ENCODE measurements around the gene MYL11.
A peak's percentile ranks its signal among the peaks of the same experiment; 100 is the strongest.

The MYL11 gene

DNA sequence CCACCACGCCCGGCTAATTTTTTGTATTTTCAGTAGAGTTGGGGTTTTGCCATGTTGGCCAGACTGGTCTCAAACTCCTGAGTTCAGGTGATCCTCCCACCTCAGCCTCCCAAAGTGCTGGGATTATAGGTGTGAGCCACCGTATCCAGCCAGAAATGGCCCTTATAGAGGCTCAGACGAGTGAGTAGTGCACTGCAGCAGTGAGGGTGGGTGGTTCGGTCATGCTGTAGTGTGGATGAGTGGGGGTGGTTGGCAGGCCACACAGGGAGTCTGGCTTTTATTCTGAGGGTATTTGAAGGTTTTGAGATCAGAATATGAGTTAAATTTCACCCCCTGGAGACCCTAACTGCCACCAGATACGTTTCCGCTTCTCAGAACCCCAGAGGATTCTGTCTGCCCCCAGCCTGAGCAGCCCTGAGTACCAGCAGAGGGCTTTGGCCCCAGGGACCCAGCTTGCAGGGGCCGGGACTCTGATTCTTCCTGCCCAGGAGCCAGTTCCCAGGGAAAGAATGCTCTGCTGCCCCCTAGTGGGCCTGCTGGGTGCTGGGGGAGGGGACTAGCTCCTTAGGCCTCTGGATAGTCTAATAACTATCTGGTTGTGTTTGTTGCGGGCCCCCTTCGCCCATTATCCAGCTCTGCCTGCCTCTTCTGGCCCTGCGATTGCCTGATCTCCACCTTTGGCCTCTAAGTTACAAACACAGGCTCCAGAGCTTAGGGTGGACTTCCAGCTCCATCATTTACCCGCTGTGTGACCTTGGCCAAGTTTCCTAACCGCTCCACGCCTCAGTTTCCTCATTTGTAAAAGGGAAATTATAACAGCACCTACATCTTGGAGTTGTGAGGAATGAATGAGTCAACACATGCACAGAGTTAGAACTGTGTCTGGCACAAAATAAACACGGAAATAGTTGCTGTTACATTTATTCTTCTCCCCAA is 34.8 kb downstream of the MYL11 start:
- H3K4me2 ChIP-seq (ENCODE audit: insufficient read depth, low read length) = peak overlapping the region; percentile 72
- H4K20me1 ChIP-seq (ENCODE audit: insufficient read depth, low read length) = peaks cover 10% of the 10 kb centered on the region; the same call in 1 of the 2 replicates
- DNase-seq = peak; percentile 93
- no peaks in the 10 kb centered on the region for H3K27me3 ChIP-seq (ENCODE audit: insufficient read depth, low read length, poor library complexity)
- H3K9me3 ChIP-seq (ENCODE audit: insufficient read depth, low read length, severe bottlenecking) = no peaks in the 10 kb centered on the region
- H3K79me2 ChIP-seq (ENCODE audit: insufficient read depth, low read length) = peaks cover 56% of the 10 kb centered on the region
- ATAC-seq (ENCODE audit: insufficient read depth, low read depth) = peak; percentile 71
- TF ChIP-seq EZH2 (IDR thresholded peaks at IDR 0.05; ENCODE audit: borderline replicate concordance, low read depth, low read length, severe bottlenecking) = no peak
- TF ChIP-seq, protein P1, sequence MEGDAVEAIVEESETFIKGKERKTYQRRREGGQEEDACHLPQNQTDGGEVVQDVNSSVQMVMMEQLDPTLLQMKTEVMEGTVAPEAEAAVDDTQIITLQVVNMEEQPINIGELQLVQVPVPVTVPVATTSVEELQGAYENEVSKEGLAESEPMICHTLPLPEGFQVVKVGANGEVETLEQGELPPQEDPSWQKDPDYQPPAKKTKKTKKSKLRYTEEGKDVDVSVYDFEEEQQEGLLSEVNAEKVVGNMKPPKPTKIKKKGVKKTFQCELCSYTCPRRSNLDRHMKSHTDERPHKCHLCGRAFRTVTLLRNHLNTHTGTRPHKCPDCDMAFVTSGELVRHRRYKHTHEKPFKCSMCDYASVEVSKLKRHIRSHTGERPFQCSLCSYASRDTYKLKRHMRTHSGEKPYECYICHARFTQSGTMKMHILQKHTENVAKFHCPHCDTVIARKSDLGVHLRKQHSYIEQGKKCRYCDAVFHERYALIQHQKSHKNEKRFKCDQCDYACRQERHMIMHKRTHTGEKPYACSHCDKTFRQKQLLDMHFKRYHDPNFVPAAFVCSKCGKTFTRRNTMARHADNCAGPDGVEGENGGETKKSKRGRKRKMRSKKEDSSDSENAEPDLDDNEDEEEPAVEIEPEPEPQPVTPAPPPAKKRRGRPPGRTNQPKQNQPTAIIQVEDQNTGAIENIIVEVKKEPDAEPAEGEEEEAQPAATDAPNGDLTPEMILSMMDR (IDR thresholded peaks at IDR 0.05; ENCODE audit: borderline replicate concordance, extremely low read depth, low read length, poor library complexity, severe bottlenecking) = peak; percentile 98
- peak overlapping the region; percentile 78 for H3K27ac ChIP-seq (ENCODE audit: low read length)
- peak overlapping the region; percentile 49 for H3K9ac ChIP-seq (ENCODE audit: low read depth, low read length)
- peak overlapping the region in 1 of 2 experiments; percentile 78; a peak in 2 of 4 replicates for H3K4me3 ChIP-seq (ENCODE audit: low read depth in 1 of 2, low read length in 2 of 2)
- peaks cover 54% of the 10 kb centered on the region for H3K4me1 ChIP-seq (ENCODE audit: insufficient read depth, low read length)
- peak overlapping the region; percentile 62 for H2AFZ ChIP-seq (ENCODE audit: low read depth, low read length)
- H3K36me3 ChIP-seq (ENCODE audit: insufficient read depth, low read length) = peaks cover 48% of the 10 kb centered on the region

DNA sequence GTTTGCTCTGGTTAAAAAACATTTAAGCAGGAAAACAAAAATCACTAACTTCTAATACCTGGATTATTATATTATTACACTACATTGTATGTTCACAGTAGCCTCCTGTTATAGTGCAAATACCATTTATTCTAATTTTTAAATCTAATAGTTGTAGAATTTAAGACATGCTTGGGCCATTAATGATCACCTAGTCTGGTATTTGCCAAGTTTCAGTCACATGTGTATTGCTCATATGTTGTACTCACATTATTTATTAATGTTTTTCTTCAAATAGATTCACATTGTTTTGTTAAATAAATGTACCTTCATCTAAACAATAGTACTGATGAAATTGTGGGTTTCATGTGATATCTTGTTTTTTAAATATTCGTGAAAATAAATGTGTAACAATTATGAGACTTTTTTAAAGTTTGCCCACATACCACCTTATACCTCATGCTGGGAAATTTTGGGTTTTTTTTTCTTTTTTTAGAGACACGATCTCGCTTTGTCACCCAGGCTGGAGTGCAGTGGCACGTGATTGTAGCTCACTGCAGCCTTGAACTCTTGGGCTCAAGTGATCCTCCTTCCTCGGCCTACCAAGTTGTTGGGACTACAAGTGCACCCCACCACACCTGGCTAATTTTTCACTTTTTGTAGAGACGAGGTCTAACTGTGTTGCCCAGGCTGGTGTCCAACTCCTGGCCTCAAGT is 38.7 kb downstream of the MYL11 start:
- Histone ChIP-seq H3K27ac (ENCODE audit: low read length) (no peak overlapping the region), H4K20me1 (ENCODE audit: insufficient read depth, low read length) (peaks cover 11% of the 10 kb centered on the region; the same call in 1 of the 2 replicates), H3K9ac (ENCODE audit: low read depth, low read length) (no peak overlapping the region), H3K4me2 (ENCODE audit: insufficient read depth, low read length) (no peak overlapping the region), H3K4me3 (ENCODE audit: low read depth in 1 of 2, low read length in 2 of 2) (no peak overlapping the region), H3K79me2 (ENCODE audit: insufficient read depth, low read length) (peaks cover 58% of the 10 kb centered on the region), H3K36me3 (ENCODE audit: insufficient read depth, low read length) (peaks cover 55% of the 10 kb centered on the region), H3K27me3 (ENCODE audit: insufficient read depth, low read length, poor library complexity) (no peaks in the 10 kb centered on the region), H3K4me1 (ENCODE audit: insufficient read depth, low read length) (peaks cover 58% of the 10 kb centered on the region), H3K9me3 (ENCODE audit: insufficient read depth, low read length, severe bottlenecking) (no peaks in the 10 kb centered on the region), H2AFZ (ENCODE audit: low read depth, low read length) (no peak overlapping the region)
- TF ChIP-seq EZH2 (IDR thresholded peaks at IDR 0.05; ENCODE audit: borderline replicate concordance, low read depth, low read length, severe bottlenecking) = no peak
- TF ChIP-seq, protein P1 (IDR thresholded peaks at IDR 0.05; ENCODE audit: borderline replicate concordance, extremely low read depth, low read length, poor library complexity, severe bottlenecking) = no peak
- DNase-seq (no peak), ATAC-seq (ENCODE audit: insufficient read depth, low read depth) (no peak)

DNA sequence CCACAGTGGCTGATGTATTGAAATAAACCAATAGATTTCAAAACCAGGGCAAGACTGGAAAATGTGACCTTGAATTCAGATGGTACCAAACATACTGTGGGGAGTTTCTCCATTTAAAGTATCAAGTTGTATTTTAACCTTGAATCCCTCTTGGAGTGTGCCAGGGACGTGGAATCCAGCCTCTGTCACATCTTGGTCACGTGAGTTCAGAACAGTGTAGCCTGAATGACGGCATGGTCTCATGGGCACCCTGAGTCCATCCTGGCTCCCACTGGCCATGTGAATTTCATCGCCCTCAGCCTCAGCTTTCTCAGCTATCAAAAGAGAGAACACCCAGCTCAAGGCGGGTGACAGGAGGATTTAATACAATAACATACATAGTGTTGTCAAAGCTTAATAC is 39.6 kb downstream of the MYL11 start:
- ATAC-seq (ENCODE audit: insufficient read depth, low read depth) = no peak
- no peak overlapping the region for H3K4me2 ChIP-seq (ENCODE audit: insufficient read depth, low read length)
- peaks cover 51% of the 10 kb centered on the region for H3K79me2 ChIP-seq (ENCODE audit: insufficient read depth, low read length)
- H3K27ac ChIP-seq (ENCODE audit: low read length) = no peak overlapping the region
- H2AFZ ChIP-seq (ENCODE audit: low read depth, low read length) = no peak overlapping the region
- no peaks in the 10 kb centered on the region for H3K27me3 ChIP-seq (ENCODE audit: insufficient read depth, low read length, poor library complexity)
- no peak overlapping the region for H3K4me3 ChIP-seq (ENCODE audit: low read depth in 1 of 2, low read length in 2 of 2)
- H3K9me3 ChIP-seq (ENCODE audit: insufficient read depth, low read length, severe bottlenecking) = no peaks in the 10 kb centered on the region
- H3K9ac ChIP-seq (ENCODE audit: low read depth, low read length) = no peak overlapping the region
- H3K36me3 ChIP-seq (ENCODE audit: insufficient read depth, low read length) = peaks cover 51% of the 10 kb centered on the region
- TF ChIP-seq, protein P1 (IDR thresholded peaks at IDR 0.05; ENCODE audit: borderline replicate concordance, extremely low read depth, low read length, poor library complexity, severe bottlenecking) = no peak
- H3K4me1 ChIP-seq (ENCODE audit: insufficient read depth, low read length) = peaks cover 55% of the 10 kb centered on the region
- DNase-seq = no peak
- peaks cover 8% of the 10 kb centered on the region; the same call in 1 of the 2 replicates for H4K20me1 ChIP-seq (ENCODE audit: insufficient read depth, low read length)
